ENCODE results near the gene EVC2. TPM values are rescaled to one million over a fixed set of nuclear protein-coding genes. Genes with fewer than 3 reads are reported as not detected.

Gene EVC2
- total RNA-seq, 1 experiment from 2014 or later: not detected

DNA sequence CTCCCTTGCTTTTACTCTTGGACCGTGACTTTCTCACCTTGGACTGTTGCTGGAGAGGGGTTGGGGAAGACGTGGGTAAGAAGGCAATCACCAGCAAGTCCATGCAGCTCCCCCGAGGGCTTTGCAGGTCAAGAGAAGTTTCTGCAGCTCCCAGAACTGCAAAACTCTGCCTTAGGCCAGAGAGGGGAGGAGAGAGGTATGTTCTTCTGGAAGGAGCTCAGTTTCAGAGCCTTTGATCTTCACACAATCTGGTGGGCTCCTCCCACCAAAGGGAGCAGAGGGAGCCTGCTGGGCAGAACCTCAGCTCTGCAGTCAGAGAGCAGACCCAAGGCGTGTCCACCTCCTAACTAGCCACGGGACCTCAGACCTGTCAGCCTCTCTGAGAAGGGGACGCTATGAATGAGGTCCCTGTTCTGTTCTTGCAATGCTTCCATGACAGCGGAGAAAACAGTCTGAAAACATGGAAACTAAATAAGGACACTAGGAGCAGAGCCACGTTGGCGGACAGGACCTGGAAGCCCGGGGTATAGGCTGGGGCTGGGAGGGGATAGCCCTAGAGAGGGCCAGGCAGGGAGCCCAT lies 92.8 kb downstream of the EVC2 start:
- in situ Hi-C loops (cut with HindIII; ENCODE audit: low pct_unique_long_range_greater_than_20kb, low sequenced_read_pairs) (no loop called here), intact Hi-C loops (cut with micrococcal nuclease; ENCODE audit: unreplicated experiment) (no loop called here)
- Histone ChIP-seq H3K27ac (ENCODE audit: low read length) (no peak overlapping the region), H3K4me1 (ENCODE audit: control insufficient read depth, insufficient read depth, low read length) (no peaks in the 10 kb centered on the region), H3K27me3 (ENCODE audit: control insufficient read depth, insufficient read depth, low read length) (no peaks in the 10 kb centered on the region; the same call in none of the 2 replicates), H3K9me3 (ENCODE audit: control insufficient read depth, insufficient read depth, low read depth, low read length) (no peaks in the 10 kb centered on the region), H3K4me3 (ENCODE audit: low read depth in 2 of 2, low read length in 2 of 2) (no peak overlapping the region), H3K36me3 (ENCODE audit: control insufficient read depth, insufficient read depth, low read length) (no peaks in the 10 kb centered on the region)
- no TSS peak for BruUV-seq (replicated peaks)
- DNase-seq (ENCODE audit: low read depth, low spot score) (no peak), ATAC-seq (no peak)
- ChIA-PET POLR2A (no interaction called here), CTCF (no interaction called here)
- TF ChIP-seq TCF7L2 (IDR thresholded peaks at IDR 0.05; ENCODE audit: low read depth, low read length) (no peak), POLR2AphosphoS5 (IDR thresholded peaks at IDR 0.05; ENCODE audit: low read depth, low read length) (no peak), SIN3A (IDR thresholded peaks at IDR 0.05; ENCODE audit: borderline replicate concordance, insufficient read depth, low read depth, low read length) (no peak), CTCF (IDR thresholded peaks at IDR 0.05) (no peak)
- TF ChIP-seq, protein P1, sequence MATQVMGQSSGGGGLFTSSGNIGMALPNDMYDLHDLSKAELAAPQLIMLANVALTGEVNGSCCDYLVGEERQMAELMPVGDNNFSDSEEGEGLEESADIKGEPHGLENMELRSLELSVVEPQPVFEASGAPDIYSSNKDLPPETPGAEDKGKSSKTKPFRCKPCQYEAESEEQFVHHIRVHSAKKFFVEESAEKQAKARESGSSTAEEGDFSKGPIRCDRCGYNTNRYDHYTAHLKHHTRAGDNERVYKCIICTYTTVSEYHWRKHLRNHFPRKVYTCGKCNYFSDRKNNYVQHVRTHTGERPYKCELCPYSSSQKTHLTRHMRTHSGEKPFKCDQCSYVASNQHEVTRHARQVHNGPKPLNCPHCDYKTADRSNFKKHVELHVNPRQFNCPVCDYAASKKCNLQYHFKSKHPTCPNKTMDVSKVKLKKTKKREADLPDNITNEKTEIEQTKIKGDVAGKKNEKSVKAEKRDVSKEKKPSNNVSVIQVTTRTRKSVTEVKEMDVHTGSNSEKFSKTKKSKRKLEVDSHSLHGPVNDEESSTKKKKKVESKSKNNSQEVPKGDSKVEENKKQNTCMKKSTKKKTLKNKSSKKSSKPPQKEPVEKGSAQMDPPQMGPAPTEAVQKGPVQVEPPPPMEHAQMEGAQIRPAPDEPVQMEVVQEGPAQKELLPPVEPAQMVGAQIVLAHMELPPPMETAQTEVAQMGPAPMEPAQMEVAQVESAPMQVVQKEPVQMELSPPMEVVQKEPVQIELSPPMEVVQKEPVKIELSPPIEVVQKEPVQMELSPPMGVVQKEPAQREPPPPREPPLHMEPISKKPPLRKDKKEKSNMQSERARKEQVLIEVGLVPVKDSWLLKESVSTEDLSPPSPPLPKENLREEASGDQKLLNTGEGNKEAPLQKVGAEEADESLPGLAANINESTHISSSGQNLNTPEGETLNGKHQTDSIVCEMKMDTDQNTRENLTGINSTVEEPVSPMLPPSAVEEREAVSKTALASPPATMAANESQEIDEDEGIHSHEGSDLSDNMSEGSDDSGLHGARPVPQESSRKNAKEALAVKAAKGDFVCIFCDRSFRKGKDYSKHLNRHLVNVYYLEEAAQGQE (IDR thresholded peaks at IDR 0.05; ENCODE audit: insufficient read depth in 1 of 2, low read depth in 2 of 2, low read length in 1 of 2): no peak

- no peak overlapping the region for H3K27ac ChIP-seq (ENCODE audit: low read length)
- no peak for DNase-seq (ENCODE audit: low read depth, low spot score)
- intact Hi-C loops (cut with micrococcal nuclease; ENCODE audit: unreplicated experiment) (no loop called here), in situ Hi-C loops (cut with HindIII; ENCODE audit: low pct_unique_long_range_greater_than_20kb, low sequenced_read_pairs) (no loop called here)
- BruUV-seq (replicated peaks): no TSS peak
- no peaks in the 10 kb centered on the region for H3K9me3 ChIP-seq (ENCODE audit: control insufficient read depth, insufficient read depth, low read depth, low read length)
- no peaks in the 10 kb centered on the region for H3K4me1 ChIP-seq (ENCODE audit: control insufficient read depth, insufficient read depth, low read length)
- no peaks in the 10 kb centered on the region for H3K36me3 ChIP-seq (ENCODE audit: control insufficient read depth, insufficient read depth, low read length)
- no peak for ATAC-seq
- peaks cover under 1% of the 10 kb centered on the region for H3K27me3 ChIP-seq (ENCODE audit: control insufficient read depth, insufficient read depth, low read length)
- TF ChIP-seq, protein P1 (IDR thresholded peaks at IDR 0.05; ENCODE audit: insufficient read depth in 1 of 2, low read depth in 2 of 2, low read length in 1 of 2): no peak
- TF ChIP-seq TCF7L2 (IDR thresholded peaks at IDR 0.05; ENCODE audit: low read depth, low read length) (no peak), POLR2AphosphoS5 (IDR thresholded peaks at IDR 0.05; ENCODE audit: low read depth, low read length) (no peak), SIN3A (IDR thresholded peaks at IDR 0.05; ENCODE audit: borderline replicate concordance, insufficient read depth, low read depth, low read length) (no peak), CTCF (IDR thresholded peaks at IDR 0.05) (no peak)
- CTCF ChIA-PET: no interaction called here
- POLR2A ChIA-PET: no interaction called here
- no peak overlapping the region for H3K4me3 ChIP-seq (ENCODE audit: low read depth in 2 of 2, low read length in 2 of 2)
These were observed 96.6 kb downstream of the EVC2 start for GRCh38 chr4:5611750-5612149.
